ENCODE results near the gene AKT1S1.
"Not testable (repeated sequence)": the region's sequence is repeated elsewhere in the genome, so short reads cannot be mapped to it uniquely, and the experiment has no call there.

The AKT1S1 gene

GRCh38 chr19:49836176-49837008, 40.8 kb downstream of the AKT1S1 start:
- DNase-seq (ENCODE audit: low read depth): no peak

GRCh38 chr19:49835562-49835961, 41.6 kb downstream of the AKT1S1 start:
- no peak for DNase-seq (ENCODE audit: low read depth)

GRCh38 chr19:49833599-49833998, 43.6 kb downstream of the AKT1S1 start:
- no peak for DNase-seq (ENCODE audit: low read depth)

GRCh38 chr19:49832556-49832955, 44.6 kb downstream of the AKT1S1 start:
- no peak for DNase-seq (ENCODE audit: low read depth)

- no peak for DNase-seq (ENCODE audit: low read depth)
These were observed 45.6 kb downstream of the AKT1S1 start for GRCh38 chr19:49831592-49831991.

- no peak for DNase-seq (ENCODE audit: low read depth)
These were observed 46.4 kb downstream of the AKT1S1 start for GRCh38 chr19:49830766-49831165.

- no peak for DNase-seq (ENCODE audit: low read depth)
These were observed 47.4 kb downstream of the AKT1S1 start for GRCh38 chr19:49829721-49830120.

GRCh38 chr19:49829200-49829599, 48.0 kb downstream of the AKT1S1 start:
- DNase-seq (ENCODE audit: low read depth): no peak

- DNase-seq (ENCODE audit: low read depth): no peak
These were observed 50.1 kb downstream of the AKT1S1 start for GRCh38 chr19:49827034-49827433.

- no peak for DNase-seq (ENCODE audit: low read depth)
These were observed 52.5 kb downstream of the AKT1S1 start for GRCh38 chr19:49824662-49825061.

GRCh38 chr19:49823472-49823871, 53.7 kb downstream of the AKT1S1 start:
- no peak for DNase-seq (ENCODE audit: low read depth)

GRCh38 chr19:49820125-49820524, 57.0 kb downstream of the AKT1S1 start:
- DNase-seq (ENCODE audit: low read depth): no peak

- DNase-seq (ENCODE audit: low read depth): not testable (repeated sequence)
These were observed 57.6 kb downstream of the AKT1S1 start for GRCh38 chr19:49819452-49820115.

Data from stimulated activated CD8-positive, alpha-beta memory T cell treated with anti-CD3 and anti-CD28 coated beads, Interleukin-15, amount 100 ng/mL, for 1 hour (primary cell).